Non-pigmented ciliary epithelial cell (primary cell): Measurements from ENCODE around the gene KPNA6.
"Not testable (repeated sequence)": the region's sequence is repeated elsewhere in the genome, so short reads cannot be mapped to it uniquely, and the experiment has no call there.

Source experiments
- DNase-seq: peaks from one replicate; pipeline ENCODE4 v3.0.0-alpha.2; 2010; ENCODE audit warnings: low read depth

The KPNA6 gene

GRCh38 chr1:32100807-32101708, 6.8 kb upstream of the KPNA6 start:
- no peak for DNase-seq

GRCh38 chr1:32104127-32104526, 3.7 kb upstream of the KPNA6 start:
- no peak for DNase-seq

- DNase-seq, result no peak
Observed at GRCh38 chr1:32105338-32105737, 2.5 kb upstream of the KPNA6 start.

DNA sequence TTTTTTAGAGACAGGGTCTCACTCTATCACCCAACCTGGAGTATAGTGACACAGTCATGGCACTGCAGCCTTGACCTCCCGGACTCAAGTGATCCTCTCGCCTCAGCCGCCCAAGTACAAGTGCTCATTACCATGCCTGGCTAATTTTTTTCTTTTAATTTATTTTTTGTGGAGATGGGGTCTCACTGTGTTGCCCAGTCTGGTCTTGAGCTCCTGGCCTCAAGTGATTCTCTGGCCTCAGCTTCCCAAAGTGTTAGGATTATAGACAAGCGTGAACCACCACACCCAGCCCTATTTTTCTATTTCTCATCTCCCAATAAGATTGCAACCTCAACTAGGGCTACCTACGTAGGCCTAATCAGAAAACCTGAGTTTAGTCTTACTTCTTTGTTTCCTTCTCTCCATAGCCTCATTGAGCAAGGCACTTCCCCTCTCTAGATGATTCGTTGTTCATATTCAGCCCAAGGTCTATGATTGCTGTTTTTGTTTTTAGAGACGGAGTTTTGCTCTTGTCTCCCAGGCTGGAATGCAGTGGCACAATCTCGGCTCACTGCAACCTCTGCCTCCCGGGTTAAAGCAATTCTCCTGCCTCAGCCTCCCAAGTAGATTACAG, 1.1 kb upstream of the KPNA6 start:
- DNase-seq, result no peak

GRCh38 chr1:32111040-32111623, 3.3 kb downstream of the KPNA6 start:
- no peak for DNase-seq

DNA sequence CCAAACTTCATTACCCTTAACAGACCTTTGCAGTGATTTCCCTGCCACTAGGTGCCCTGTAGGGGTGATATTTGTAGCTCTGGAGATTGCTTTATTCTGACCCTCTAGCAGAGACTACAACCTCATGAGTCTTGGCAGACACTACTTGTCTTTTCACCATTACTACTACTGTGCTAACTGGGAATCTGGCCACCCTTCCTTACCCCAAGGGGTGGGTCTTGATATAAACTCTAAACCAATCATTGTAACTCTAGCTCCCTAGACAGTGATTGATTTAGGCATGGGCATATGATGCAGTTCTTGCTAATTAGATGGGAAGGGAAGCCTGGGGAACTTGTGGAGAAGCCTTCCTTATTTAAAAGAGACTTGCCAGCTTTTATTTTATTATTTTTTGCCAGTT, 3.9 kb downstream of the KPNA6 start:
- no peak for DNase-seq

DNA sequence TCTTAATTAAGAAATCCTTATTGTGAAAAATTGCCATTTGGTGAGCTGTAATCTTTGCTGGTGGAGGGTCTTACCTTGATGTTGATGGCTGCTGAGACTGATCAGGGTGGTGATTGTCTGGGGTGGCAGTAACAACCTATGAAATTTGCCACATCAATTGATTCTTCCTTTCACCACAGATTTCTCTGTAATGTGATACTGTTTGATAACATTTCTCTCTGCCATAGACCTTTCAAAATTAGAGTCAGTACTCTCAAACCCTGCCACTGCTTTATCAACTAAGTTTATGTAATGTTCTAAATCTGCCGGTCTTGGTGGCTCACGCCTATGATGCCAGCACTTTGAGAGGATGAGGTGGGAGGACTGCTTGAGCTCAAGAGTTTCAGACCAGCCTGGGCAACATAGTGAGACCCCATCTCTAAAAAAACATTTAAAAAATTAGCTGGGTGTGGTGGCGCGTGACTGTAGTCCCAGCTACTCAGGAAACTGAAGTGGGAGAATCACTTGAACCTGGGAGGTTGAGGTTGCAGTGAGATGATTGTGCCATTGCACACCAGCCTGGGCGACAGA, 5.0 kb downstream of the KPNA6 start:
- no peak for DNase-seq

GRCh38 chr1:32113436-32113835, 5.6 kb downstream of the KPNA6 start:
- not testable (repeated sequence) for DNase-seq

- no peak for DNase-seq
Observed at GRCh38 chr1:32114420-32114819, 6.6 kb downstream of the KPNA6 start.

DNA sequence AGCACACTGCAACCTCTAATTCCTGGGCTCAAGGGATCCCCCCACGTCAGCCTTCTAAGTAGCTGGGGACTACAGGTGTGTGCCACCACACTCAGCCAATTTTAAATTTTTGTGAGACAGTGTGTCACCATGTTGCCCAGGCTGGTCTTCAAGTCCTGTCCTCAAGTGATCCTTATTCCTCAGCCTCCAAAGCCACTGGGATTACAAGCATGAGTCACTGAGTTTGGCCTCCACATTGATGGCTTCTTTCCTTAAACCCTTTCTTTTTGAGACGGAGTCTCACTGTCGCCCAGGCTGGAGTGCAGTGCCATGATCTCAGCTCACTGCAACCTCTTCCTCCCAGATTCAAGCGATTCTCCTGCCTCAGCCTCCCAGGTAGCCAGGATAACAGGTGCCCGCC, 7.6 kb downstream of the KPNA6 start:
- DNase-seq, result no peak

- DNase-seq, result no peak
Observed at GRCh38 chr1:32116531-32116930, 8.7 kb downstream of the KPNA6 start.

DNA sequence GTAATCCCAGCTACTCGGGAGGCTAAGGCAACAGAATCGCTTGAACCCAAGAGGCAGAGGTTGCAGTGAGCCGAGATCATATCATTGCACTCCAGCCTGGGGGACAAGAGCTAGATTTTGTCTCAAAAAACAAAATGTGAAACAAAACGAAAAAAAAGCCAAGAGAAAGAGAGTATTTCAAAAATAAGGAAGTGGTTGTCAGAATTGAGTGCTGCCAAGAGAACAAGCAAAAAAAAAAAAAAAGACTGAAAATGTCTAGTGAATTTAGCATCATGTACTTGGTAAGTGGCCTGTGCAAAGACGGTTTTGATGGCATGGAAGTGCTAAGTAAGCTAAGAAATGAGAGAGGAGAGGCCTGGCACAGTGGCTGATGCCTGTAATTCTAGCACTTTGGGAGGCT, 14.3 kb downstream of the KPNA6 start:
- no peak for DNase-seq

GRCh38 chr1:32123361-32123760, 15.5 kb downstream of the KPNA6 start:
- DNase-seq, result not testable (repeated sequence)

DNA sequence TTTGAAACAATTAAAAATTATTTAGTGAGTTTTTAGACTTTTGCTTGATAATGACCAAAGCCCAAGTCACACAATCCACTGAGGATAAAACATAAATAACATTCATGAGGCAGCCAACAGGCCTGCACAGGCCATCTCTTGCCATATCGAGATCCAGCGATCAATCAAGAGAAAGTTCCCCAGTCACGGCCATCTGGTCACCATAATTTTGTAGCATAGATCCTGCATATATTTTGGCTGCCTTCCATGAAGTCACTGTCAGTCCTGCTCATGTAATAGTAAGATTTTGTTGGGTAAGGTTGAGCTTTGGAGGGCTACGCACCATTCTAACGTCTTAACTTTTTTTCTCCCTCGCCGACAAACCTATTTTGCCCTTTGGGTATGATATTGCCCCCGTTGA, 17.5 kb downstream of the KPNA6 start:
- no peak for DNase-seq

DNA sequence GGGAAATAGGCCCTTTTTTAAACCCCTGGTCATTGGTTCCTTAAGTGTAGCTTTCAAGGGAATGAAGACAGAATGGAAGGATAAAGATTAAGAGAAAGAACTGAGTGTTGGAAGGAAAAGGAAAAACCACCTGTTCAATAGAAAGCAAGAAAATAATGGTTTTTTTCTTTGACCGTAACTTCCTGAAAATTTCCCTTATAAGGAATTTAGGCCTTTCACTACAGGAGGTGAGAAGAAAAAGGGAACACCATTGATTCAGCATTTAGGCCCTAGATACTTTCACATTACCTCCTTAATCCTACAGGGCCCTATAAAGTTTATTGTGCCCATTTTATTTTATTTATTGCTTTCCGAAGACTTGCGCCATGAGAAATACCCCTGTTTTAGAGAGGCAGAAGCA, 18.9 kb downstream of the KPNA6 start:
- DNase-seq, result no peak

DNA sequence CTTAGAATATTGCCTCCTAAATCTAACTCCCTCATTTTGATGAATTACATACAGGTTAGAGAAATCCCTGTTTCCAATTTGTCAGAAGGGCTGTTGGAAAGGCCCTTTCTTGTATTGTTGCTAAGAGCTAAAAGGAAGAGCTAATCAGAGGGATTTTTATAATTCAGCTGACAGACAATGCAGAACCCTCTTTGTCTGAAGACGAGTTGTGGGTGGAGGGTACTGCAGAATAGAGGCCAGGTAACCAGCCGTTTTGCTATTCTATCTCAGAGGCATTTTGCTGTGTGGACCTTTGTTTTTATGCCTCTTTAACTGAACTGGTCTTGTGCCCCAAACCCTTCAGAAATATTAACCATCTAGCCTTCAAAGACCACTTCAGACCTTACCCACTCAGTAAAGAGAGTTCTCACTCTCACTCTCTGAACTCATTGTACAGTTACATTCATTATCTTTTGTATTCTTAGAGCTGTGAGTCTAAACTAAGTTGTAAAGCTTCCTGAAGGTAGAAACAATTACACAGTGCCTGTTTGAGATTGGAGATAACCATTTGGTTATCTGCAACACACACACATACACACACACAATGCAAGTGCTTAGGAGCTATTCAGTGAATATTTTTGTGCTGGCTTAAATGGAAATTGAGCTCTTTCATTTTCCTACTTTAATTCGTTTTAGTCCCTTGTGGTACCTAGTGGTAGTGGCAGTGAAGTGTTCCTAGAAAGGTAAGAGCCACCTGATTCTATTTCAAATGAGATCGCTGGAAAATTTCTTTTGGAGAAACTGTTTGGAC, 19.7 kb downstream of the KPNA6 start:
- DNase-seq, result no peak

- no peak for DNase-seq
Observed at GRCh38 chr1:32128479-32128878, 20.6 kb downstream of the KPNA6 start.

- no peak for DNase-seq
Observed at GRCh38 chr1:32128964-32129363, 21.1 kb downstream of the KPNA6 start.

- not testable (repeated sequence) for DNase-seq
Observed at GRCh38 chr1:32133950-32134280, 26.1 kb downstream of the KPNA6 start.

GRCh38 chr1:32137111-32137510, 29.3 kb downstream of the KPNA6 start:
- DNase-seq, result no peak

DNA sequence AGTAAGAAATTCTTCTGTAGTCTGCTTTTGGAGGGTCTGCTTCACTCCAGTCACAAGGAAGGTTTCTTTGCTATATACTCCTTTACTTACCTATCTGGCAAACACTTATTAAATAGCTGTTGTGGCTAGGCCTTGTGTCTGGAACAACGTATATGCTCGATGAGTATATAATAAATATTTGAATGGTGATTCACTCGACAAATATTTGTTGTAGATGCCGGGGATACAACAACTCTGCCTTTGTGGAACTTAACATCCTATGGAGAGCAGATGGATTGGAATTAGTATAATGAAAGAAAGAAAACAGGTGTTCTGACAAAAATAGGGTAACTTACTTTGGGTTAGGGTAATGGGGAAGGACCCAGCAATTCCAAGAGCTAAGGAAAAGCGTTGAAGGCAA, 31.1 kb downstream of the KPNA6 start:
- no peak for DNase-seq
